Mucosa of descending colon (tissue), 3 donors: ENCODE measurements around the gene TLR4. TPM values are rescaled to one million over a fixed set of nuclear protein-coding genes. Genes with fewer than 3 reads are reported as not detected.
A peak's percentile ranks its signal among the peaks of the same experiment; 100 is the strongest.

Experiments
- ATAC-seq: fragments of 200-7000 bp; cut with Tn5 transposase; one replicate; pipeline ENCODE4 v1.9.1; 2020; ENCODE audit warnings: mild to moderate bottlenecking, moderate library complexity
- DNase-seq, 3 donors: peaks; one replicate each; pipeline ENCODE4 v3.0.0-alpha.2; 2020
- H3K36me3 ChIP-seq: fragments of 200-600 bp; one replicate; pipeline ENCODE4 v1.8.0; 2021; ENCODE audit warnings: low read depth, mild to moderate bottlenecking
- H3K4me1 ChIP-seq: fragments of 200-600 bp; one replicate; pipeline ENCODE4 v1.8.0; 2021; ENCODE audit warnings: low read depth, mild to moderate bottlenecking
- H3K4me3 ChIP-seq: fragments of 200-600 bp; one replicate; pipeline ENCODE4 v1.8.0; 2021; ENCODE audit warnings: mild to moderate bottlenecking
- H3K9me3 ChIP-seq: fragments of 200-600 bp; one replicate; pipeline ENCODE4 v1.8.0; 2021; ENCODE audit warnings: mild to moderate bottlenecking
- intact Hi-C, 2 donors: fragments of 100-400 bp; cut with DNase I in 1 of 2; cut with micrococcal nuclease in 1 of 2; formaldehyde crosslinking; loops; one replicate each; pipeline versions ENCODE4 v1.11.0 to v1.11.1; 2022; cut with DNase I, micrococcal nuclease
- total RNA-seq, 3 donors: library from RNA; stranded (reverse); fragmentation: NEBNext Ultra II Directional in 2 of 3; extraction: Animal tissue kit (Norgen Biotek cat#: 25700) in 2 of 3; gene quantifications; one replicate each; pipeline versions ENCODE4 v1.2.1 to v1.2.4, GENCODE V29; 2021 to 2023
- TF ChIP-seq, protein P1 (sequence below): fragments of 200-600 bp; IDR thresholded peaks from one replicate; pipeline ENCODE4 v1.8.0; 2022; ENCODE audit warnings: antibody characterized with exemption, mild to moderate bottlenecking
- donor health status: DM: no; HTN: no; CAD: no; lungs with moderate emphysema.
- donor health status: DM: no; HTN: no; CAD: no.
- donor health status: DM: no; HTN: yes; CAD: no.

Gene TLR4
- total RNA-seq, 3 donors from 2014 or later = 6.9 to 16.1 (median 14.9) TPM

DNA sequence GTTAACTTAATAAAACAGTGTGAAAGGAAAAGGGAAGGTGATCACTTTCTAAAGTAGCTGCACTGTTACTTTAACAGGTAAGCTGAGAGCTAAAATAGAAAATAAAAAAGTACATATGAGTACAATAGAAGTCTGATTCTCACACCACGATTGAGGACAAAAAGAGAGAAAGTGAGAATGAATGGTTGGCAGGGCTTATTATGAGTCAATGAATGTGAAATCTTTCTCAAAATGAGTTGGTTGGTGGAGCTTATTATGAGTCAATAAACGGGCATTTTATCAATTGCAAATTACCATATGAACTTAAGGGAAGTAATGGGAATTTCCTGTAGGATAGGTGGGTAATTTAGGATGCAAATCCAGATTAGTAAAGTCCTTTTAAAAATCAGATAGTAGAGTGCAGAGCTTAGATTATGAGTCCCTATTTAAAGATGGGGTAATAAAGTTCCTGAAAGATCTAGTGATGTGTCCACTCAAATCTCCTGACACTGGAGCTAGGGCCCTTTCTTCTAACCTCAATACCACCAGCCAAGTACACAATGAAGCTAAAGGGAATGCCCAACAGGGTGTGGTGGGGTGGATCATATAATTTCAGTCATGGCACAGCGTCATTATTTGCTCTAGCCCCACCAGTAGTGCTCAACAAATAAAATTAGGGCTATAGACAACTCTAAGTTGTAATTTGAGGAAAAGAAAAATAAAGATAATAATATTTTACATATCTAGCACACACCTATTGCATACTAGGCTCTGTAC lies 21.1 kb upstream of the TLR4 start:
- Histone ChIP-seq H3K4me1 (peaks cover 12% of the 10 kb centered on the region), H3K36me3 (no peaks in the 10 kb centered on the region), H3K9me3 (no peaks in the 10 kb centered on the region), H3K4me3 (no peak overlapping the region)
- DNase-seq = peak in 1 of 3 donors; percentile 61
- intact Hi-C loops = no loop called here
- TF ChIP-seq, protein P1, sequence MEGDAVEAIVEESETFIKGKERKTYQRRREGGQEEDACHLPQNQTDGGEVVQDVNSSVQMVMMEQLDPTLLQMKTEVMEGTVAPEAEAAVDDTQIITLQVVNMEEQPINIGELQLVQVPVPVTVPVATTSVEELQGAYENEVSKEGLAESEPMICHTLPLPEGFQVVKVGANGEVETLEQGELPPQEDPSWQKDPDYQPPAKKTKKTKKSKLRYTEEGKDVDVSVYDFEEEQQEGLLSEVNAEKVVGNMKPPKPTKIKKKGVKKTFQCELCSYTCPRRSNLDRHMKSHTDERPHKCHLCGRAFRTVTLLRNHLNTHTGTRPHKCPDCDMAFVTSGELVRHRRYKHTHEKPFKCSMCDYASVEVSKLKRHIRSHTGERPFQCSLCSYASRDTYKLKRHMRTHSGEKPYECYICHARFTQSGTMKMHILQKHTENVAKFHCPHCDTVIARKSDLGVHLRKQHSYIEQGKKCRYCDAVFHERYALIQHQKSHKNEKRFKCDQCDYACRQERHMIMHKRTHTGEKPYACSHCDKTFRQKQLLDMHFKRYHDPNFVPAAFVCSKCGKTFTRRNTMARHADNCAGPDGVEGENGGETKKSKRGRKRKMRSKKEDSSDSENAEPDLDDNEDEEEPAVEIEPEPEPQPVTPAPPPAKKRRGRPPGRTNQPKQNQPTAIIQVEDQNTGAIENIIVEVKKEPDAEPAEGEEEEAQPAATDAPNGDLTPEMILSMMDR = no peak
- ATAC-seq = peak; percentile 78

DNA sequence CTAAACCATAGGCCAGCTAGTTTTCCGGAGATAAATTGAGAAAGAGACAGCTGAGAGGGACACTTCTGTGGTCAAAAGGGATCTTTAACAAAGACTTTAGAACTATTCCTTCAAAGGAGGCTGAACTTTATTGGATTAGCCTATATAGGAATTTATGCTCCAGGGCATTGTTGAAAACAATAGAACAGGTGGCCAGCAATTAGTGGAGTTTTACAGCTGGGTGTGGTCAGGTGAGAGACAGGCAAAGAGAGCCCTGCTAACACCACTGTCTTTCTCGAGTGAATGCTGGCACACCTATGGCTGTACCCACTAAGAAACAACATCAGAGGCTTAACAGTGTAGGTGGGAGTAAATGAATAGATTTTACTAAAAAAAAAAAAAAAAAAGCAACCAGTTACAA lies 16.7 kb upstream of the TLR4 start:
- H3K4me1 ChIP-seq = peaks cover 4% of the 10 kb centered on the region
- intact Hi-C loops = no loop called here
- DNase-seq (peak in 1 of 3 donors; percentile 89), ATAC-seq (peak; percentile 90)
- no peaks in the 10 kb centered on the region for H3K9me3 ChIP-seq
- H3K36me3 ChIP-seq = no peaks in the 10 kb centered on the region
- H3K4me3 ChIP-seq = no peak overlapping the region
- TF ChIP-seq, protein P1 = no peak

DNA sequence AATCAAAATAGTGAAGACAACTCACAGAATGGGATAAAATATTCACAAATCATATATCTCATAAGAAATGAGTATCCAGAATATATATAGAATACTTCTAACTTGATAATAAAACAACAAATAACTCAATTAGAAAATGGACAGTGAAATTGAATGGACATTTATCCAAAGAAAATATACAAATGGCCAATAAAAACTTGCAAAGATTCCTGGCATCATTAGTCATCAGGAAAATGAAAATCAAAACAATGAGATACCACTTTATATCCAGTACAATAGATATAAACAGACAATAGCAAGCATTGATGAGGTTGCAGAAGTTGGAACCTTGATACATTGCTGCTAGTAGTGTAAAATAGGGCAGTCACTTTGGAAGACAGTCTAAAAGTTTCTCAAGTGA lies 12.8 kb upstream of the TLR4 start:
- intact Hi-C loops = no loop called here
- ATAC-seq = no peak

DNA sequence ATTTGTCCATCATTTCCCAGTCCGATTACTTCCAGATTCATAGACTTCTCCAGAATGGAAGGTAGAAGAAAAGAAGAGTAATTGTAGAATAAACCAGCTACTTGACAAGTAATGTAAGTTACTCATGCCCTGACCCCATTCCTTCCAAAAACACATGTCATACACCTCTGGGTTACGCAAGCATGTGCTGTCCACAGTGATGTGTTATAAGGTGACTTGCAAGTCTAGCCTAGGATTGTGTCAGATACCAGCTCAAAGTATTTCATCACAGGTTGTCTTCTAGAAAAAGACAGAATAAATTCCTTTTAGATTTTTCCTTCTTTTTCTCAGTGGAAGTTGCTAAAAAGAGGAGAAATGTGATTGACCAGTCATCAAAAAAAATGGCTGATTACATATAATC lies 8.0 kb upstream of the TLR4 start:
- no peak overlapping the region for H3K4me3 ChIP-seq
- ATAC-seq = no peak
- H3K4me1 ChIP-seq = no peaks in the 10 kb centered on the region
- TF ChIP-seq, protein P1 = no peak
- H3K9me3 ChIP-seq = no peaks in the 10 kb centered on the region
- H3K36me3 ChIP-seq = no peaks in the 10 kb centered on the region
- DNase-seq = no peak
- intact Hi-C loops = no loop called here

More for the DNA sequence above, 12.8 kb upstream of the TLR4 start:
- no peak for DNase-seq
- Histone ChIP-seq H3K4me1 (peaks cover 4% of the 10 kb centered on the region), H3K9me3 (no peaks in the 10 kb centered on the region), H3K36me3 (no peaks in the 10 kb centered on the region), H3K4me3 (no peak overlapping the region)
- TF ChIP-seq, protein P1 = no peak

DNA sequence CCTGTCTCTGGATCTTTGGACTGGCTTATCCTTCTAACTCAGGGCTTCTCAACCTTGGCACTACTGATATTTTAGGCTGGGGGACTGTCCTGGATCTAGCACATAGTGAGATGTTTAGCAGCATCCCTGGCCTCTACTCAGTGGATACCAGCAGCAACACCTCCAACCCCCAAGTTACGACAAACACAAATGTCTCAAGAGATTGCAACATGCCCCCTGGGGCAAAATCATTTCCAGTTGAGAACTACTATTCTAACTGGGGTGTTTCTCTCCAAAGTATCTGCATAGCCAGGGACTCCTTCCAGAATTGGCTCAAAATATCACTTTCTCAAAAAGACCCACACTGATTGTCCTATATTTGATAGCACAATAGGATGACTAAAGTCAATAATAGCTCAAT lies 7.2 kb upstream of the TLR4 start:
- TF ChIP-seq, protein P1 = no peak
- no peaks in the 10 kb centered on the region for H3K36me3 ChIP-seq
- no peak overlapping the region for H3K4me3 ChIP-seq
- ATAC-seq = no peak
- no peaks in the 10 kb centered on the region for H3K9me3 ChIP-seq
- no peak for DNase-seq
- intact Hi-C loops = no loop called here
- no peaks in the 10 kb centered on the region for H3K4me1 ChIP-seq

DNA sequence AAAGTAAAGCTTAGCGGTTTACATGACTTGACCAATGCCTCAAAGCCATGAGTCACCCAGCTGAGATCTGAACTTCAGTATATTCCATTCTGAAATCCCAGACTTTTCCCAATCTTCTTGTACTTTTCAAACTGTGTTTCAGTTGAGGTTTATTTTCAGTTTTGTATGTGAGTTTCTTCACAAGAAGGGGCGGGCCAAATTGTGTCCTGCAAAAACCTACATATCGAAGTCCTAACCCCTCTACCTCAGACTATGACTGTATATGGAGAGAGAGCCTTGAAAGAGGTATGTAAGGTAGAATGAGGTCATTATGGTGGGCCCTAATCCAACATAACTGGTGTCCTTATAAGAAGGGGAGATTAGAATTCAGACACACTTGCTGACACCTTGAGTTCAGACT lies 666 bp upstream of the TLR4 start:
- TF ChIP-seq, protein P1 = no peak
- no peak overlapping the region for H3K4me3 ChIP-seq
- H3K9me3 ChIP-seq = no peaks in the 10 kb centered on the region
- no peak for ATAC-seq
- no peaks in the 10 kb centered on the region for H3K4me1 ChIP-seq
- DNase-seq = no peak
- H3K36me3 ChIP-seq = no peaks in the 10 kb centered on the region
- intact Hi-C loops = no loop called here
